Measurements from ENCODE around the gene CXCR3. TPM values are rescaled to one million over a fixed set of nuclear protein-coding genes. Genes with fewer than 3 reads are reported as not detected.

The CXCR3 gene
- total and polyA plus RNA-seq, 2 of the 13 experiments (the other 11 are each of a cell fraction or from before 2014, with no cell fraction given) = 0.18 TPM; not detected in 1

- no peak for TF ChIP-seq FIP1L1 (IDR thresholded peaks at IDR 0.05; ENCODE audit: borderline replicate concordance, insufficient read depth, low read depth, low read length)
- TF ChIP-seq ZNF33A (CRISPR knock-in tag; IDR thresholded peaks at IDR 0.05; ENCODE audit: borderline replicate concordance) = no peak
- TF ChIP-seq ZNF674 (CRISPR knock-in tag; IDR thresholded peaks at IDR 0.05; ENCODE audit: low read depth) = no peak
- TF ChIP-seq GTF2F1 (IDR thresholded peaks at IDR 0.05; ENCODE audit: low read length) = no peak
- TF ChIP-seq ZNF598 (CRISPR knock-in tag; IDR thresholded peaks at IDR 0.05; ENCODE audit: borderline replicate concordance) = no peak
- TF ChIP-seq SMYD3 (CRISPR knock-in tag; IDR thresholded peaks at IDR 0.05) = no peak
- TF ChIP-seq ZNF543 (CRISPR knock-in tag; IDR thresholded peaks at IDR 0.05) = no peak
- TF ChIP-seq TERF1 (CRISPR knock-in tag; IDR thresholded peaks at IDR 0.05) = no peak
- no peak for TF ChIP-seq HIVEP1 (CRISPR knock-in tag; IDR thresholded peaks at IDR 0.05)
- no peak for TF ChIP-seq SIX1 (CRISPR knock-in tag; IDR thresholded peaks at IDR 0.05; ENCODE audit: borderline replicate concordance)
Measured at GRCh38 chrX:71667328-71668247, 49.3 kb upstream of the CXCR3 start, which contains the start of gene LOC101059915 (continued).

Measured in HepG2 (cell line).